GM18526 (cell line): Measurements from ENCODE around the gene PERCC1.

Source experiments
- POLR2A ChIP-seq: IDR thresholded peaks from 3 replicates; pipeline ENCODE4 v1.6.1; 2011; ENCODE audit not compliant: insufficient read length; ENCODE audit errors: extremely low read depth

Gene PERCC1

DNA sequence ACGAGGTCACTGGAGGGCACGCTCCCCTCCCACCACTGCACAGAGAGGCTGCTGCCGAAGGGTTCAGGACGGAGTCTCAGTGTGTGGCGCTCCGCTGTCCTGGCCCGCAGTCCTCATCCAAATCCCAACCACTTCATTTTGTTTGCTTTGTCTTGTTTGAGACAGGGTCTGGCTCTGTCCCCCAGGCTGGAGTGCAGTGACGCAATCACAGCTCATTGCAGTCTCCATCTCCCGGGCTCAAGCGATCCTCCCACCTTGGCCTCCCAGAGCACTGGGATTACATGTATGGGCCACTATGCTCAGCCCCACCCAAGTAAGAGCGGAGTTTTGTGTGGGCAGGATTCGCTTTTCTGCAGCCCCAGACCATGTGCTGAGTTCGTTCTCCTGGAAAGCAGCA lies 29.1 kb upstream of the PERCC1 start:
- TF ChIP-seq POLR2A, result no peak

DNA sequence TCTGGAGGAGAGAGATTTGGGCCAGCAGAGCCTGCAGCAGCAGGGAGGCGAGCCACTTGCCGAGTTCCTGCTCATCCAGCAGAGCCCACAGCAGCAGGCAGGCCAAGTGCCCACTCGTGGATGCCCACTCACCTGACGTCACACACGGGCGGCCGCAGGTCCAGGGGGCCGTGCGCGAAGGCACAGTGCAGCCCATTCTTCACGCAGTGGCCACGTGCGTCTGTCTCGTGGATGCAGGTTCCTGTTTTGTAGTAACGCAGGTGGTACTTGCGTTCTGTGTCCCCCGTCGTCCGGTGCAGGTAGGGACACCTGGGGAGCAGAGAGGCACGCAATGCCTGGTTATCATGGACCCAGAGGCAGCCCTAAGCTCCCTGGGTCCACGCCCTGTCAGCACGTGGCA lies 27.8 kb upstream of the PERCC1 start:
- no peak for TF ChIP-seq POLR2A

DNA sequence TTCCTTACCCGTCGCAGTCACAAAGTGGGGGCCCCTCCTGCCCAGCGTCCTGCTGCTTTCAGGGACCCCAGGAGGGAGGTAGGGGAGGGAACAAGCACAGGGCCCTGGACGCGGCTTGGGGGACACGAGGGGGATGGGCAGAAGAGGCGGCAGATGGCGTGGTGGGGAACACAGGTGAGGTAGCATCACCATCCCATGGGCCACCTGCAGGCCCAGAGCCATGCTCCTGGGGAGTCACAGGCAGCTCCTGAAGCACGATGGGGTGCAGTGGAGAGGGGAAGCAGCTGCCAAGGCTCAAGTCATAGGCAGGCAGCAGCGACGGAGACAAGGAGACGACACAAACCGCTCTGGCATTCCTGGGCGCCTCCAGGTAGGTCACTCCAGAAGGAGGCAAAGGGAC lies 27.1 kb upstream of the PERCC1 start:
- no peak for TF ChIP-seq POLR2A

- no peak for TF ChIP-seq POLR2A
These were observed 23.1 kb upstream of the PERCC1 start for GRCh38 chr16:1407753-1408152.

- no peak for TF ChIP-seq POLR2A
These were observed 22.6 kb upstream of the PERCC1 start for GRCh38 chr16:1408171-1408837.

- no peak for TF ChIP-seq POLR2A
These were observed 18.0 kb upstream of the PERCC1 start for GRCh38 chr16:1412847-1413246.

DNA sequence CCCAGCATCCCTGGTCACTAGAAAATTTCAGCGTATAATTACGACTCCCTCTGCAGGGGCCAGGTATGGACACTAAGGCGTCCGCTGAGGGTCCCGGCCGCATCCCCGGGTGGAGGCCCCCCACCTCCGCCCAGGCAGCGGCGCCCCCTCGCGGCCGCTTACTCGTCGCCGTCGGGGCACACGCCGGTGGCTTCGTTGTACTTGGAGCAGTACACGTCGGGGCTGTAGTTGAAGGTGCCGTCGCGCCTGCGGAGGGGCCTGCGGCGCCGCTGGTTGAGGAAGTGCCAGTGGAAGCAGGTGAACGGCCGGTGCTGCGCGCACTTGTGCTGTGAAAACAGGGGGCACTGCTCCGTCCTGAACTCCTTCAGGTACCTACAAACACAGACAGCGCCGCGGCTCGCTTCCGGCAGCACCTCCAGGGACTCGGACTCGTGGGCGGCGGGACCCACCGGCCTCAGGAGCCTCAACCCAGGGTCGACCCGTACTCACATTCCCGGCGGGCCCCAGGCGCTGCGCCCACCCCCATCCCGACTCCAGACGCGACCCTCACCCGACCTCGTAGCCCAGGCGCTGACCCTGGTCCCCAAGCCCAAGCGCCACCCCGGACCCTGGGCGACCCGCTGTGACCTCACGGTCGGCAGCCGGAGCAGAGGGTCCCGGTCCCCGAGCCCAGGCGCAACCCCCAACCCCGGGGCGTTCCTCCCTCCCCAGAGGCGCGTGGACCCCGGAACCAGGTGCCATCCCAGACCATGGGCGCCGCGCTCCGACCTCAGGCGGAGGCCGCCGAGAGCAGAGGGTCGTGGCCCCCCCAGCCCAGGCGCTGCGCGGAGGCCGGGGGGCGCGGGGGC lies 17.0 kb upstream of the PERCC1 start:
- TF ChIP-seq POLR2A, result no peak

GRCh38 chr16:1414532-1415260 lies 16.2 kb upstream of the PERCC1 start, which contains the start of gene UNKL:
UNKL (minus strand) TSS chr16:1414704; CDS start chr16:1414691, 13 bp downstream.
- TF ChIP-seq POLR2A, result peak; percentile 49

DNA sequence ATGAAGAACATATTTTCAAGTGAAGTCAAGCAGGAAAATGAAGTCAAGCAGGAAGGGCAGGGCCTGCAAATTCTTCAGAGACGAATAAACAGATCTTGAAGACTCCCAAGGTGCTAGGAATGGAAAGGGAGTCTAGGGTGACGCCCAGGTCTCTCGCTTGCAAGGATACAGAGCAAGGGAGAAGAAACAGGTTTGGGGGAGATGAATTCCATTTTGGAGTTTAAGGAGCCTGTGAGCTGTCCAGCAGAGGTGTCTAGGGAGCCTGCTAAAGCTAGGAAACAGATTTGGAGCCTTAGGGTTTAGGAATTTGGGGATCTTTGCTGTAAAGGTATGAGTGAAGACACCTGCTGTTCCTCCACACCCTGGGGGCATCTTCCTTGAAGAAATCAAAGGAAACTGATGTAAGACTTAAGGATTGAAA lies 14.3 kb upstream of the PERCC1 start:
- no peak for TF ChIP-seq POLR2A

GRCh38 chr16:1420111-1420539 lies 10.8 kb upstream of the PERCC1 start:
- TF ChIP-seq POLR2A, result no peak

- no peak for TF ChIP-seq POLR2A
These were observed 8.8 kb upstream of the PERCC1 start for GRCh38 chr16:1422076-1422475.

DNA sequence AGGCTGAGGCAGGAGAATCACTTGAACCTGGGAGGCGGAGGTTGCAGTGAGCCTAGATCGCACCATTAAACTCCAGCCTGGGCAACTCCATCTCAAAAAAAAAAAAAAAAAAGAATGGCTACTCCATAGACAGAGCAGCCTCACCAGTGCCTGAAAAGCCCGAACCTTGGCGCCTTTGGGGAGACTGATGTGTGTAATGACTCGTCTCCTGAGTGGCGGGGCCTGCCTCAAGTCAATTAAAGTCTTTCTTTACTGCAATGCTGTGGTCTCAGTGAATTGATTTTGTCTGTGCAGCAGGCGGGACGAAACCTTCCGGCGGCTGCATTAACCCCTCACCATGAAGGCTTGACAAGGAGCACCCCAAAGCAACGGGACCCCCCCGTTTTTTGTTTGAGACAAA lies 6.8 kb upstream of the PERCC1 start:
- no peak for TF ChIP-seq POLR2A

DNA sequence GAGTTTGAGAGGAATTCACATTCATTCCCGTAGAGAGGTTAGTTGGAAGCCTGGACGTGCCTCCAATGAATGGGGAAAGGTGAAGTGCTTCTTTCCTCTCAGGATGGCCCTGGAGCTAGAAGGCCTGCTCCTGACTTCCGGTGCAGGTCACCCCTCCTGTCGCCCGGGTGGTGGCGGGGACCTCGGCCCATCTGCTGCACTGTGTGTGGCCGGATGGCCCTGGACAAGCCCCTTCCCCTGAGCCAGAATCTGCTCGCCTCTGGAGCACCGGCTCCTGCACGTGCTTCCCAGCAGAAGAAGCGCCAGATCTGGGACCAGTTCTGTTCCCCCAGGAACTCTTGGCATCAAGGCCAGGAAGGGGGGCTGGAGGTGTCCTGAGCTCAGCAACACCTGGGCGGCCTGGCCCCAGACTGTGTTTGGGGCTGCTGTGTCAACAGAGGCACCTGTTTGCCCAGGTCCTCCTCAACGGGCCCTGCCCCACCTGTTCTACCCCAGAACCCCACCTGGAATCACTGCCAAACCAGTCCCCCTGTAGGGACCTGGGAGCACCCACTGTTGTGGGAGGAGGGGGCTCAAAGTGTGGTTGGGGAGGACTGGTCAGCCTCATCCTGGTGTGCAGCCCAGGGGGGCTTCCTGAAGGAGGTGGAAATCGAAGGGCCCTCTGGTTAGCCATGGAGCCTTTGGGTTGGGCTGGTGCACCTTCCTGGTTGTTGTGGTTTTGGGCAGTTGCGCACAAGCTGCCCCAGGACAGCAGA lies 5.1 kb upstream of the PERCC1 start:
- no peak for TF ChIP-seq POLR2A

DNA sequence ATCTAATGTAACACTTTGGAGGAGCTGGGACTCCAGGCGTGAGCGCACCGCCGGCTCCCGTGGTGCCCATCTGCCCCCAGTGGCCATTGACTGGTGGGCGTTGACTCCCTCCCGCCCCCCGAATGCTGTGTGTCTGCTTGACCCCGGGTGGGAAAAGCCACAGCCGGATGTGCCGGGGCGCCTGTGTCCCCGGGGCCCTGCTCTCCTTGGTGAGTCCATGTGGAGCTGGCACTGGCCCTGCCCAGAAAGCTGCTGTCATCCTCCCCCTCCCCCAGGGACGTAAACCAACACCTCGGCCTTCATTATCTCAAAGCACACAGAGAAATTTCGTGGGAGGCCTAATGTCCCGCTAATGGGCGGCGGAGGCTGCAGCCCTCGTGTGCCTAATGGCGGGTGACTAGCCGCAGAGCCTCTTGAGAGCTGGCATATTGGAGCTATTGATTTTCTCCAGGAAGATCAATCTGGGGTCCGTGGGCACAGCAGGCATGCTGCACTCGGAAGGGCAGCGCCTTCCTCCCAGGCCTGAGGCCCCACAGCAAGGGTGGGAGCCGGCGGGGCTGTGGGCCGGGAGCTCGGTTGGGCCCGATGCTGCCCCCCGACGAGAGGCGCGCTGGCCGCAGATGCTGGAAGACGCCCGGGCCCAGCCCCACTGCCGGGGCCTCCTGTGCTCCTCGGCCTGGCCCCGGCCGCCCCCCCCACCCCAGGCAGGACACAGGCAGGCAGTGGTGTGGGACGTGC lies 4.0 kb upstream of the PERCC1 start:
- no peak for TF ChIP-seq POLR2A

DNA sequence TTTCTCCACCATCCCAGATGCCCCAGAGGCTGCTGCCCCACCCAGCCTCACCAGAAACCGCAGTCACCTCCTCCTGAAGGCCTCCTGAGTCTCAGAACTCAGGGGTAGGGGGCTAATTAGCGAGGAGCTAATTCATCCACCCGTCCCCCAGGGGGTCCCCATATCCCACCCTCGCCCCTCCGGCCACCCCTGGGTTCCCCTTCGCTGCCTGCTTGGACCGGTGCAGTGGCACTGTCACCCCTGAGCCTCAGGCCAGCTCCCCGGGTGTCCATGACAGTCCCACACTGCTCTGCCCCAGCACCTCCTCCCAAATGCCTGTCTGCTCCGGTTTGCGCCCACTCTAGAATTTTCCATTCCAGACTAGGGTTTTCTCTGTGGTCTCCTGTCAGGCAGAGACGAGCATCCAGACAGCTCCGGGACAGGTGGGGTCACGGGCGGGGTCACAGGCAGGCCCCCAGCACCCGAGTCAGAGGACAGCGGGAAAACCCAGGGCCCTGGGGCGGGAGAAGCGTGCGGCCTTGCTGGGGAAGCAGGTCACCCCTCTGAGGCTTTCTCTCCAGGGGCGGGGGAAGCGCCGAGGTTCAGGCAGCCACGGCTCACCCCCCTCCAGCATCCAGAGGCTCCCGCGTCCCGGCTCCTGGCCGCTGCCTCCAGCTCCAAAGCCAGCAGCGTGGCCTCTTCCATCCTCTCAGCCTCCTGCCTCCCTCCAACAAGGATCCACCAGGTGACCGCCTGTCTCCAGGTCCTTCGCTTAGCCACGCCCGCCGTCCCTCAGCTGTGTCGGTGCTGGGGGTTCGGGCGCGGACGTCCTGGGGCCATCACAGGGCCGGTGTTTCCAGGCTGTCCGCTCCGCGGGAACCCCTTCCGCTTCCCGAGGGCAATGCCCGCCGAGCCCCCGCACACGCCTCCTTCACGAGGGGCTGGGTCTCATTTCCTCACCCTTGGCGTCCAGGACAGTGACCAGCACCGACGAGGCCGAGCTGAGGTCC lies 3.1 kb upstream of the PERCC1 start:
- no peak for TF ChIP-seq POLR2A
